GM20000 (cell line): ENCODE data around the gene LPAR1.

Experiments
- DNase-seq: peaks from one replicate; pipeline ENCODE4 v3.0.0; 2012; ENCODE audit warnings: low spot score
- CTCF ChIP-seq: IDR thresholded peaks from 2 replicates; pipeline ENCODE4 v1.5.1; 2012; ENCODE audit warnings: mild to moderate bottlenecking, control low read depth; ENCODE audit errors: extremely low read depth, missing control alignments

Gene LPAR1

GRCh38 chr9:111038331-111039230, at the start of gene LPAR1:
Gene LPAR1, minus strand, starts transcription at chr9:111038470. Its CDS starts 66,353 bp downstream, at chr9:110972117.
- DNase-seq: no peak

GRCh38 chr9:111078391-111079038, 40.2 kb upstream of the LPAR1 start:
- DNase-seq: peak; percentile 29
- TF ChIP-seq CTCF: no peak

More at GRCh38 chr9:111038331-111039230, at the start of gene LPAR1:
- TF ChIP-seq CTCF: no peak

- DNase-seq: no peak
- no peak for TF ChIP-seq CTCF
These were observed 38.2 kb upstream of the LPAR1 start for GRCh38 chr9:111076519-111076918.

GRCh38 chr9:111076042-111076441, 37.8 kb upstream of the LPAR1 start:
- TF ChIP-seq CTCF: no peak
- no peak for DNase-seq

GRCh38 chr9:111074395-111074794, 36.1 kb upstream of the LPAR1 start:
- no peak for DNase-seq
- no peak for TF ChIP-seq CTCF

GRCh38 chr9:111069183-111069582, 30.9 kb upstream of the LPAR1 start:
- TF ChIP-seq CTCF: no peak
- DNase-seq: no peak

- DNase-seq: no peak
- no peak for TF ChIP-seq CTCF
These were observed 30.5 kb upstream of the LPAR1 start for GRCh38 chr9:111068771-111069170.
